SJCRH30 (cell line): ENCODE measurements around the gene FPGS. TPM values are rescaled to one million over a fixed set of nuclear protein-coding genes. Genes with fewer than 3 reads are reported as not detected.

Source experiments
- DNase-seq, 2 experiments: peaks; one replicate each; pipeline ENCODE4 v3.0.0-alpha.2; 2015 to 2020
- H3K27ac ChIP-seq: fragments of 250-450 bp; sonication (Bioruptor Pico); 2 replicates; pipeline ENCODE4 v1.5.1; 2020; ENCODE audit warnings: mild to moderate bottlenecking, moderate library complexity
- H3K27me3 ChIP-seq: fragments of 250-450 bp; sonication (Bioruptor Pico); 2 replicates; pipeline ENCODE4 v1.5.1; 2020; ENCODE audit warnings: mild to moderate bottlenecking, moderate library complexity
- H3K36me3 ChIP-seq: fragments of 250-450 bp; sonication (Bioruptor Pico); 2 replicates; pipeline ENCODE4 v1.5.1; 2020; ENCODE audit warnings: mild to moderate bottlenecking, moderate library complexity
- H3K4me1 ChIP-seq: fragments of 250-450 bp; sonication (Bioruptor Pico); 2 replicates; pipeline ENCODE4 v1.5.1; 2020; ENCODE audit warnings: mild to moderate bottlenecking, moderate library complexity
- H3K4me3 ChIP-seq: fragments of 250-450 bp; sonication (Bioruptor Pico); 2 replicates; pipeline ENCODE4 v1.5.1; 2020; ENCODE audit warnings: mild to moderate bottlenecking, moderate library complexity
- H3K9me3 ChIP-seq: fragments of 250-450 bp; sonication (Bioruptor Pico); replicated peaks from 2 replicates; pipeline ENCODE4 v1.5.1; 2020; ENCODE audit warnings: mild to moderate bottlenecking, moderate library complexity
- total RNA-seq: library from RNA; depleted of rRNA; stranded (reverse); fragments of >200 nt; shearing (Covaris generic); gene quantifications from 2 replicates; pipeline ENCODE4 v1.2.3, GENCODE V29; 2014

Gene FPGS
- total RNA-seq, 1 experiment from 2014 or later = 39.4 TPM

DNA sequence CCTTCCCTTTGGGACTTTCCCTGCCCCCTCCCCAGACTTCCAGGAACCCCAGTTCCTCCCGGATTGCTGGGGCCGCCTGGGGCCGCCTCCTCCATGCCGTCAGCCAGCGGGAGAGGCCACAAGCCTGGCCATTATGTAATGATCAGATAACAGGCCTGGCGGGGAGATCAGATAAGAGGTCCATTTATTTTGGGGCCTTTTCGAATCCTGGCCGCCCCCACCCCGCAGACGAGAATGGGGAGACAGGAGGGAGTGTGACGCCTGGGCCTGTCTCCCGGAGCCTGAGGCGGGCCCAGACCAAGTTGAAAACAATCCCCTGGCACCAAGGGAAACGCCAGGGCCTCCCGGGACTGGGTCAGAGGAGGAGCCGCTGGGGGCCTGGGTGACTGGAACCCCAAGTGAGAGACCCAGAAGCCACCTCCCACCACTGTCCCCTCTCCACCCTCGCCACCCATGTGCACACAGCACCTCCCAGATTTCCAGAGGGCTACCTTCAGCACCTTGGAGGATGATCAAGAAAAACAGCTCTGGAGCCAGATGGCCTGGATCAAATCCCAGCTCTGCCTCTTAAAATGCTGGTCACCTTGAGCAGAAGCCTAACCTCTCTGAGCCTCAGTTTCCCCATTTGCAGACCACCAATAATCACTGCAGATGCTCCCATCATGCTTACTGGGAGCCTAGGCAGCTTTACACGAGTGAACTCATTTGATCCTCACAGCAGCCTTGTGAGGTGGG lies 43.9 kb downstream of the FPGS start:
- Histone ChIP-seq H3K4me1 (peaks cover 9% of the 10 kb centered on the region; the same call in 1 of the 2 replicates), H3K36me3 (peaks cover 8% of the 10 kb centered on the region), H3K4me3 (no peak overlapping the region), H3K27ac (no peak overlapping the region), H3K27me3 (no peaks in the 10 kb centered on the region), H3K9me3 (no peaks in the 10 kb centered on the region; the same call in 1 of the 2 replicates)
- no peak for DNase-seq

DNA sequence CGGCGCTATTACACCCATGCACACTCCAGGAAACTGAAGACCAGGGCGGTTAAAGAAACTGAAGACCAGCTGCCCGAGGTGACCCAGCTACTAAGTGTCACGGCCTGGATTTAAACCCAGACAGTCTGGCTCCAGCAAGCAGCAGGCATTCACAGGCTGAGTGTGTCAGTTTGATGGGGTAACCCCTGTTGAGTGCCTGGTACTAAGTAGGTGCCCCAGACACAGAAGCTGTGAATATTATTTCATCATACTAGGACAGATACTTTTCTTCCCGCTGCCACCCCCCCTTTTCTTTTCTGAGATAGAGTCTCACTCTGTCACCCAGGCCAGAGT lies 44.5 kb downstream of the FPGS start:
- H3K4me1 ChIP-seq = peaks cover 9% of the 10 kb centered on the region; the same call in 1 of the 2 replicates
- no peaks in the 10 kb centered on the region for H3K27me3 ChIP-seq
- no peak overlapping the region; the same call in 1 of the 2 replicates for H3K27ac ChIP-seq
- H3K36me3 ChIP-seq = peaks cover 7% of the 10 kb centered on the region
- no peak overlapping the region for H3K4me3 ChIP-seq
- no peaks in the 10 kb centered on the region; the same call in 1 of the 2 replicates for H3K9me3 ChIP-seq
- no peak for DNase-seq

DNA sequence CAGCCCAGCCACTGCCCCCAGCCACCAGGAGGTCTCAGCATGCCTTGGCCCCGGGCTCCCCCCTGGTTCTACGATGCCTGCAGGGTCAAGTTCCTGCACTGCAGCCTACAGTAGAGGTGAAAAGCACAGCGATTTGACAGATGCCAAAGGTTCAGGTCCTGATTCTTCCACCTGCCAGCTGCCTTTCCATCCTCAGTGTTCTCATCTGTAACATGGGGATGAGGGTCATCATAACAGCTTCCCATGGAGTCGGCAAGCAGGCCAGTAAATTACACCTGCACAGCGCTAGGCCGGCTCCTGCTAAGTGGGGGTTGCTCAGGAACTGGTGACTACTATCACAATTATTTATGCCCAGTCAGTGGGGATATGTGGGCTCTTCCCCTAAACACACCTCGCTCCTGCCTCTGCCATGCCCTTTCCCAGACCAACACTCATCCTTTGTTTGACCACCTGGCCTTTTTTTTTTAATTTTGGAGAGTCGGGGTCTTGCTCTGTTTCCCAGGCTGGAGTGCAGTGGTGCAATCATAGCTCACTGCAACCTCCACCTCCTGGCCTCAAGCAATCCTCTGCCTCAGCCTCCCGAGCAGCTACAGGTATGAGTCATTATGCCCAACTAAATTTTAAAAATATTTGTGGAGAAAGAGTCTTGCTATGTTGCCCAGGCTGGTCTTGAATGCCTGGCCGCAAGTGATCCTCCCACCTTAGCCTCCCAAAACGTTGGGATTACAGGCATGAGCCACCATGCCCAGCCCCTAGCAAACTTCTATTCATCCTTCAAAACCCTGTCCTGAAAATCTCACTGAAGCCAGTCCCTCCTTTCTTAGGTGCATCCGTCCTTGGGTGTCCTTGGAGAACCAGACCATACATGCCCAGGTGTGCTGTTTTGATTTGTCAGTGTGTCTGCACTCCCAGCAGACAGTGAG lies 45.4 kb downstream of the FPGS start:
- Histone ChIP-seq H3K4me3 (no peak overlapping the region), H3K27me3 (no peaks in the 10 kb centered on the region), H3K27ac (no peak overlapping the region; the same call in 1 of the 2 replicates), H3K36me3 (peaks cover 7% of the 10 kb centered on the region), H3K4me1 (peaks cover 9% of the 10 kb centered on the region; the same call in 1 of the 2 replicates), H3K9me3 (no peaks in the 10 kb centered on the region; the same call in 1 of the 2 replicates)
- no peak for DNase-seq

DNA sequence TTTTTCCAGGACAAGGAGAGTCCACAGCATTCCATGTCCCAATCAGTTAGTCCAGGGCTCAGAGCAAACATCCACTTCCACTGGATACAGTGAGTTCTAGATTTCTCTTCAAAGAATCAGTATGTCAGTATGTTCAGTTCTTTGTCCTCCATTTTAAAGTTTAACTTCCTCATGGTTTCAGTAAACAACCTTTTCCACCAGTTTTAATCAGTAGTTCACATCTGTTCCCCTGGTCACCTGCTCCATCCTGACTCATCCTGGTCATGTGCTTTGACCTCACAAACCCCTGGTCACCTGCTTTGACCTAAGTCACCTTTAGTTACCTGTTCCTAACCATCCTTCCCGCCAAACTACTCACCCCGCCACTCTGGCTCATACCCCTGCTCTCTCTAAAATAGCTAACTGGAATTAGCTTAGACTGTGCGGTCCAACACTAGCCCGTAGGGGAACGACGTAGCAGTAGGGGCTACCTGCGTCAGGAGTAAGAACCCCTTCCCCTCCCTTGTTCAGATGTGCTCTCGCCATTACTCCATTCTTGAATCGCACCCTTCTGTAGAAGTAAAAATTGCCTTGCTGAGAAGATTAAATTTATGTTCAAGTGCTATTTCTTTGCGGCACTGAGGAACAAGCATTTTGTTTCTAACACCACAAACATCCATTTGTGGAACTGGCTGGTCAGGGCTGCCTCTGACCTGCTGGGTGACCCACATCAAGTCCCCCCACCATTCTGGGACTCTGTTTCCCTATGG lies 46.2 kb downstream of the FPGS start:
- no peak overlapping the region for H3K4me3 ChIP-seq
- peaks cover 4% of the 10 kb centered on the region; the same call in 1 of the 2 replicates for H3K36me3 ChIP-seq
- no peak overlapping the region for H3K27ac ChIP-seq
- no peak for DNase-seq
- H3K9me3 ChIP-seq = no peaks in the 10 kb centered on the region; the same call in 1 of the 2 replicates
- H3K27me3 ChIP-seq = no peaks in the 10 kb centered on the region
- H3K4me1 ChIP-seq = peaks cover 9% of the 10 kb centered on the region; the same call in 1 of the 2 replicates

DNA sequence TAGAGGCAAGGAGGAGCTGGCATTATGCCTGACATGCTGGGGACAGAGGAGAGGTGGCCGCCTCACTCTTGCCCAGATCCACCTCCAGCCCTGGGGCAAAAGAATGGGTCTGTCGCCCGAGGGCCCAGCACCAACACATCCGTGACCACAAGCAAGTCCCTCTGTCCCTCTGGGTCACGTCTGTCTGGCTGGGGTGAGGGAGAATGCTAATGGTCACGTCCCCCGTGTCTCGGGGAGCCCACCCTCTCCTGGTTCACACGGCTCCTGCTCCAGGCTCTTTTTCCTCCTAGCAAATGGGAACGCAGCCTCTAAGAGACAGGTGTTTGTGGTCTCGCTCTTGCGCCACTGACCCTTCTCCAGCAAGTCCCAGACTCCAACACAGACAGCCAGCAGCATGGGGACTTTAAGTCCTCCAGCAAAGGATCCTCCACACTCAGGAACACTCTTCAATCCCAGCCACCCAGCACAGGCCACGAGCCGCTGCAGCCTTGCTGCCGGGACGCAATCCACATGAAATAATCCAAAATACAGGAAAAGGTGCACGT lies 47.7 kb downstream of the FPGS start:
- H3K27ac ChIP-seq = no peak overlapping the region
- no peak for DNase-seq
- no peak overlapping the region for H3K4me3 ChIP-seq

DNA sequence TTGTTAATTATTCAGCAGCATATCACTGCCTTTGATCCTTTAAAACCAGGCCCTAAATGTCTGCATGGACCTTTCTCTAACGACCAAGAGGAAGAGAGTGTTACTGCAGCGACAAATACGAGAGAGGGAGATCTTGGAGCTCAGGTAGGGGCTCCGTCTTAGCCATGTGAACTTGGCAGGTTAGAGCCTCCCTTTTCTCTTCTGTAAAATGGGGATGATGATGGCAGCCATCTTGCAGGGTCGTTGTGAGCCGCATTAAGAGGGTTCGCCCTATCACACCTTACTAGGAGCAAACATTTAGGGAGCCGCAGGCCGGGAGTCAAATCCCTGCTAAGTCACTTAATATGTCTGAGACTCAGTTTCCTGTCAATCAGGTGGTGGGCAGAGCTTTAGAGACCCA lies 50.1 kb downstream of the FPGS start:
- Histone ChIP-seq H3K27me3 (no peaks in the 10 kb centered on the region), H3K4me1 (peaks cover 14% of the 10 kb centered on the region; the same call in 1 of the 2 replicates), H3K4me3 (no peak overlapping the region), H3K36me3 (peaks cover 4% of the 10 kb centered on the region; the same call in 1 of the 2 replicates), H3K9me3 (no peaks in the 10 kb centered on the region; the same call in 1 of the 2 replicates), H3K27ac (no peak overlapping the region)
- DNase-seq = no peak

More for the DNA sequence above, 47.7 kb downstream of the FPGS start:
- Histone ChIP-seq H3K36me3 (peaks cover 4% of the 10 kb centered on the region; the same call in 1 of the 2 replicates), H3K27me3 (no peaks in the 10 kb centered on the region), H3K9me3 (no peaks in the 10 kb centered on the region; the same call in 1 of the 2 replicates), H3K4me1 (peaks cover 12% of the 10 kb centered on the region; the same call in 1 of the 2 replicates)

DNA sequence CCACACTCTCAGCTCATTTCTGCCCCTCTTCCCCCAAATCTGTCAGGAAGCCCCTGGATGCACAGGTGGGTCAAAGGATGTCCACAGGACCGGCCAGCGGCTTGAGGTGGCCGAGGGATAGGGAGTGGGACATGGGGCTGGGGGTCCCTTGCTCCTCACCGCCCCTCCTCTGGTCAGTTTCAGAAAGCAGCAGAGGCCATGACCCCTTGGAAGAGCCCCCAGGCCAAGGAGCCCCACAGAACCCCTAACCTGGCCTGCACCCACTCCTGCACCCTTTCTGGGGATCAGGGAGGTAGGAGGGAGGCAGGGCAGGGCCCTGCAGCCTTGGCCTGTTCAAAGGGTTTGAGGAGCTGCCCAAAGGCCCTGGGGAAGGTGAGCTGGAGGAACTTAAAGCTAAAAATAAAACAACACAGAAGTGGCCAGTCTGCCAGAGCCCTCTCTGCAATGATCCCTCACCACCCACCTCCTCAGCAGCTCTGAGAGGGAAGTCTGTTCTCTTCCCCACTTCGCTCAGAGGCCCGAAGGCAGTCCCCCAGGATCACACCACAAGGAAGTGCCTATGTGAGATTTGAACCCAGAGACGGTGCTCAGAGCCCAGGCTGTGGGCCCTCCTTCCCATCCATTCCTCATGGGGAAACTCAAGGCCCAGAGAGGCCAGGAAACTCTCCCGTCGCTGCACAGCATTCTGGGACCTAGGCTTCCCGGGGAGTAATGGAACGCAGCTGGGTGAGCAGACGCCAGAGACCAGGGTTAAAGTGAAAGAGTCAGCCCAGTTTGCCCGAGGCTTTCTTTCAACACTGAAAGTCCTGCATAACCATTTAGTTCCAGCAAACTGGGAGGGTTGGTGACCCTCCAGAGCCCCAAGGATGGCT lies 50.9 kb downstream of the FPGS start:
- H3K4me1 ChIP-seq = peaks cover 21% of the 10 kb centered on the region
- peak overlapping the region; percentile 45 for H3K27ac ChIP-seq
- peaks cover 4% of the 10 kb centered on the region; the same call in 1 of the 2 replicates for H3K36me3 ChIP-seq
- no peaks in the 10 kb centered on the region; the same call in 1 of the 2 replicates for H3K9me3 ChIP-seq
- peak overlapping the region; percentile 67 for H3K4me3 ChIP-seq
- no peaks in the 10 kb centered on the region for H3K27me3 ChIP-seq
- DNase-seq = no peak

DNA sequence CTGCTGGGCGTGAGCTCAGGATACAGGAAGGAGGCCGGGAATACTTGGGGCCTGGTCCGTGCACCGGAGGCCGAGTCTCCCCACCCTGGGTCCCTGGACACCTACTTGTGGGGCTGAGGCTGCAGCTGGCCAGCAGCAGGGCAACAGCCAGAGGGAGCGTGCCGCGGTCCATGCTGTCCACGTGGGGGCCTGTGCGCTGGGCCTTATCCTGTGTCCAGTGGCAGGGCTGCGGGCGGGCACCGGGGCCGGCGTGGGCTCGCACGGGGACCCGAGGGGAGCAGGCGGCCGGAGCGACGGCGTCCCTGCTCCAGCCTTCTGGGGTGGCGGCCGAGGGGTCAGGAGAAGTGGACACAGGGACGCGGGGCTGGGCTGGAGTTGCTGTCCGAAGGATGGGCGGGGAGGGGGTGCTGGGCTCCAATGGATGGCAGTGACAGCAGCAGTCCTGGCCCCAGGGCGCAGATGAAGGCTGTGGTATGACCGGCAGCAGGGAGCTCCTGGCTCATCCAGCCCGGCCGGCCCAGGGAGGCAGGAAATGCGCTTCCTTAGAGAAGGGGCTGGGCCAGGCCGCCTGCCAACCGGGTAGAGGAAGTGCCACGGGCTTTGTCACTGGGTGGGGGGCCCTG lies 51.6 kb downstream of the FPGS start, which contains the start of gene ENG:
Gene ENG, minus strand, starts transcription at position 475 of the 623 bp plus-strand sequence. Its CDS starts 303 bp downstream, at position 172.
- Histone ChIP-seq H3K27me3 (no peaks in the 10 kb centered on the region), H3K9me3 (no peaks in the 10 kb centered on the region; the same call in 1 of the 2 replicates), H3K36me3 (peaks cover 3% of the 10 kb centered on the region; the same call in 1 of the 2 replicates), H3K27ac (peak within 1 kb of the TSS; percentile 45), H3K4me1 (peaks cover 26% of the 10 kb centered on the region), H3K4me3 (peak within 1 kb of the TSS; percentile 67)
- DNase-seq = peak; percentile 86 to 88

DNA sequence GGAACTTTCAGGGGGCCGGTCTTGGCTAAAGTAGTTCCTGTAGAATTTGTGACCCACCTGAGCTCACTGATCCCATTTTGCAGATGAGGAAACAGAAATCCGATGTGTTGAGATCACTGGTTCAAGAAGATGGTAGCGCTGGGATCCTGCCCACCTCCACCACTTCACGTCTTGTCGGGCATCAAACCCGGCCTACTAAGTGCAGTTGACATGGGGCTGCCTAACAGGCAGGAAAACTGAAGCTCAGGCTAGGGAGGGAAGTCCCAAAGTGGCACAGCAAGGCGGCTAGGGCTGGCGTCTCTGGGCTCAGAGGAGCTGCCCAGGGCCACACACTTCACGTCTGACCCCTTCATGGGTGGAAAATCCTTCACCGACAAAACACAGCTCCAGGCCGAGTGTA lies 52.3 kb downstream of the FPGS start:
- Histone ChIP-seq H3K27ac (no peak overlapping the region), H3K9me3 (no peaks in the 10 kb centered on the region), H3K27me3 (no peaks in the 10 kb centered on the region), H3K4me1 (peaks cover 26% of the 10 kb centered on the region), H3K4me3 (peak overlapping the region; percentile 67), H3K36me3 (no peaks in the 10 kb centered on the region)
- DNase-seq = no peak

DNA sequence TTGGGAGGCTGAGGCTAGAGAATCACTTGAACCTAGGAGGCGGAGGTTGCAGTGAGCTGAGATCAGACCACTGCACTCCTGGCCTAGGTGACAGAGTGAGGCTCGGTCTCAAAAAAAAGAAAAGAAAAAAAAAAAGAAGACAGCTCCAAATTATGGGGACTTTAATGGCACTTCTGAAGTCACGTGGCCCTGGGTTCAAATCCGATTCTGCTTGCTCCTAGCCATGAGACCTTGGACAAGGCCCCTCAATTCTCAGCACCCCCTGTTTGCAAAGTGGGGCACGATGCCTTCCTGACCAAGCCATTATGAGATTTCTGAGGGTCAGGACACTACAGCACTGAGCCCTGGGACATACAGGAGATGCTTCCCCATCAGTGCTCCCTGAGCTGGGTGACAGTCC lies 52.8 kb downstream of the FPGS start:
- Histone ChIP-seq H3K27ac (no peak overlapping the region), H3K4me1 (peaks cover 26% of the 10 kb centered on the region), H3K36me3 (no peaks in the 10 kb centered on the region), H3K27me3 (no peaks in the 10 kb centered on the region), H3K4me3 (no peak overlapping the region), H3K9me3 (no peaks in the 10 kb centered on the region)
- DNase-seq = no peak

DNA sequence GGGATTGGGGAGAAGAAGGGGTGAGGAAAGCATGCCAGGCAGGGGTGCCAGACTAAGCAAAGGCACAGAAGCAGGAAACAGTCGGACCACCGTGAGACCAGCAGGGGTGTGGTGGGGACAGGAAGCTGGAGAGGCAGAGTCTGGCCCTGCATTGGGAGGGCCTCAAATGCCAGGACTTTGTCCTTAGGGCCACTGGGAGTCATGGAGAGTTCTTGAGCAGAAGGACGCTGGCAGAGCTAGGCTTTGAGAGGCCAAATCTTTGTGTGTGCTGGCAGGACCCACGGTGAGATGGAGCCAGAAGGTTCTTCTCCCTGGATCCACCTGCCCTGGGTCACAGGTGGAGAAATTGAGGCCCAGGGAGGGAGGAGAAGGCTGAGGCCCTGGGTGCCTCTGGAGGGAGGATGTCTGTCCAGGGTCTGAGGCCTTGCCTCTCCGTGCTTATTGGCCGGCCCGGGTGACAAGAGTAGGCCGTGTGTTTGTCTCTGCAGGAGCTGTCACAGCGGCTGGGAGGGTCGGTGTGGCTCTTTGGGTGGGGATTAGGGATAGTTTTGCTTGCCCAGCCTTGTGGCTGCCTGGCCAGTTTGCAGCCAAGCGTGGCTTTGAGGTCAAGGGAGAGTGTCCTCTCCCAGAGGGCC lies 53.5 kb downstream of the FPGS start:
- no peak overlapping the region for H3K27ac ChIP-seq
- H3K36me3 ChIP-seq = no peaks in the 10 kb centered on the region
- no peaks in the 10 kb centered on the region for H3K9me3 ChIP-seq
- H3K27me3 ChIP-seq = no peaks in the 10 kb centered on the region
- no peak for DNase-seq
- no peak overlapping the region for H3K4me3 ChIP-seq
- peaks cover 26% of the 10 kb centered on the region for H3K4me1 ChIP-seq

DNA sequence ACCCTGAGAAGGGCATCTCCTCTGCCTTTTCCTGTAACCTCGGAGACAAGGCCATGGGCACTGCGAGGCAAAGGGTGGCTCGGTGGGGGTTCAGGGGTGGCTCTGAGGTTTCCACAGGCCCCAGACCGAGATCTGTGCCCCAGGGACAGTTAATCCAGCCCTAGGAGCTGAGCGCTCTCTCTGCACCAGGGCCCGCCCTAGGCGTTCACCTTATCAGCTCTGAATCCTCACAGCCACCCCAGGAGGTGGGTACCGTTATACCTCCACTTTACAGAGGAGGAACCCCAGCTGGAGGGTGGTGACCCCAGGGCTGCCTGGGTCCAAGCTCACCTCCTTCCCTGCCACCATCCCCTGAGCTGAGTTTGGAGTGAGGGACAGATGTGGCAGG lies 54.0 kb downstream of the FPGS start:
- Histone ChIP-seq H3K36me3 (no peaks in the 10 kb centered on the region), H3K27ac (no peak overlapping the region), H3K9me3 (no peaks in the 10 kb centered on the region), H3K4me1 (peaks cover 26% of the 10 kb centered on the region), H3K4me3 (no peak overlapping the region), H3K27me3 (no peaks in the 10 kb centered on the region)
- DNase-seq = no peak
